ENCODE measurements around the gene HDLBP. TPM values are rescaled to one million over a fixed set of nuclear protein-coding genes. Genes with fewer than 3 reads are reported as not detected.

Gene HDLBP
- total RNA-seq, 1 experiment from 2014 or later: 350 TPM

DNA sequence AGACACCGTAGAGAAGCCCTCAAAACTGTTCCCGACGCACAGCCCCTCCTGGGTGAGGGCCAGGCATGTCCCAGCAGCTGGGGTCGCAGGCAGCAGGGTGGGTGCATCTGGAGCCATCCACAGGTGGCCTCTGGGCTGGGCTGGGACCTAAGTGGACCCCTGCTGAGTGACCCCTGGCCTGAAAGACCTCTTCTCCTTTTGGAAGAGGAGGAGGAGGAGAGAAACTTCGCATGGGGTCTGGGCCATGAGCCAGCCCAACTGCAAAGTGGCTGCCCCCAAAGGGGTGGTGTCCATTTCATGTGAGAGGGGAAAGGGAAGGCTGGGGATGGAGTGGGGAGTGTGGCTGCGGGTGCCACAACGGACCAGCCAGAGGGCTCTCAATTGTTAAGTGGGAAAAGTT lies 101.9 kb downstream of the HDLBP start:
- H3K9me3 Mint-ChIP-seq (ENCODE audit: unreplicated experiment): no peaks in the 10 kb centered on the region
- H3K36me3 Mint-ChIP-seq (ENCODE audit: insufficient read depth, unreplicated experiment): no peaks in the 10 kb centered on the region
- no peak for DNase-seq
- Histone ChIP-seq H3K4me3 (ENCODE audit: low read depth, low read length) (no peak overlapping the region), H3K9me3 (no peaks in the 10 kb centered on the region), H3K27me3 (replicated peaks; ENCODE audit: control insufficient read depth, insufficient read depth, low read length) (no peaks in the 10 kb centered on the region), H3K36me3 (ENCODE audit: control insufficient read depth, insufficient read depth, low read length) (no peaks in the 10 kb centered on the region), H3K4me1 (no peaks in the 10 kb centered on the region)
- no peaks in the 10 kb centered on the region for H3K4me1 Mint-ChIP-seq (ENCODE audit: low read depth, unreplicated experiment)
- no peak overlapping the region for H3K4me3 Mint-ChIP-seq (ENCODE audit: unreplicated experiment)
- H3K27ac Mint-ChIP-seq (ENCODE audit: unreplicated experiment): no peak overlapping the region
- POLR2A ChIA-PET: no interaction called here
- BruUV-seq (replicated peaks): no TSS peak
- CTCF ChIA-PET: no interaction called here
- no peak for TF ChIP-seq CTCF (IDR thresholded peaks at IDR 0.05; ENCODE audit: insufficient read depth in 1 of 2, low read depth in 1 of 2, low read length in 1 of 2, severe bottlenecking in 1 of 2, unreplicated experiment in 1 of 2)
- intact Hi-C loops (cut with micrococcal nuclease; ENCODE audit: unreplicated experiment): no loop called here
- H3K27me3 Mint-ChIP-seq (ENCODE audit: insufficient read depth, unreplicated experiment): no peaks in the 10 kb centered on the region

DNA sequence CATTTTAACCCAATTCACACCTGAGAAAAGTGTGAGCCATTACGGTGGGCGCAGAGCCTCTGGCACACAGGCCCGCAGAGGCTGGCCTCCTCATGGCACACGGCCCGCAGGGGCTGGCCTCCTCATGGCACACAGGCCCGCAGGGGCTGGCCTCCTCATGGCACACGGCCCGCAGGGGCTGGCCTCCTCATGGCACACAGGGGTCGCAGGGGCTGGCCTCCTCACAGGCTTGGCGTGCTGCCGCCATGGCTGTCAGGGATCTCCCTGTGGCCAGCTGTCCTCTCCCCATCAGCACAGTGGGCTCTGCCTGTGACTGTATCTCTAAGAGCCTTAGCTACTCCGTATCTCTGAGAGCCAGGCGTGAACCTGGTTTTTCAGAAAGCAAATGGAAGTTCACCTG lies 102.4 kb downstream of the HDLBP start:
- BruUV-seq (replicated peaks): no TSS peak
- POLR2A ChIA-PET: no interaction called here
- CTCF ChIA-PET: no interaction called here
- Histone ChIP-seq H3K4me1 (no peaks in the 10 kb centered on the region), H3K9me3 (no peaks in the 10 kb centered on the region), H3K4me3 (ENCODE audit: low read depth, low read length) (no peak overlapping the region), H3K27me3 (replicated peaks; ENCODE audit: control insufficient read depth, insufficient read depth, low read length) (no peaks in the 10 kb centered on the region), H3K36me3 (ENCODE audit: control insufficient read depth, insufficient read depth, low read length) (no peaks in the 10 kb centered on the region)
- H3K9me3 Mint-ChIP-seq (ENCODE audit: unreplicated experiment): no peaks in the 10 kb centered on the region
- intact Hi-C loops (cut with micrococcal nuclease; ENCODE audit: unreplicated experiment): no loop called here
- no peaks in the 10 kb centered on the region for H3K4me1 Mint-ChIP-seq (ENCODE audit: low read depth, unreplicated experiment)
- no peak overlapping the region for H3K27ac Mint-ChIP-seq (ENCODE audit: unreplicated experiment)
- no peak for DNase-seq
- no peak overlapping the region for H3K4me3 Mint-ChIP-seq (ENCODE audit: unreplicated experiment)
- no peaks in the 10 kb centered on the region for H3K36me3 Mint-ChIP-seq (ENCODE audit: insufficient read depth, unreplicated experiment)
- no peak for TF ChIP-seq CTCF (IDR thresholded peaks at IDR 0.05; ENCODE audit: insufficient read depth in 1 of 2, low read depth in 1 of 2, low read length in 1 of 2, severe bottlenecking in 1 of 2, unreplicated experiment in 1 of 2)
- no peaks in the 10 kb centered on the region for H3K27me3 Mint-ChIP-seq (ENCODE audit: insufficient read depth, unreplicated experiment)

- Histone ChIP-seq H3K9me3 (no peaks in the 10 kb centered on the region), H3K27me3 (replicated peaks; ENCODE audit: control insufficient read depth, insufficient read depth, low read length) (no peaks in the 10 kb centered on the region), H3K4me1 (no peaks in the 10 kb centered on the region), H3K36me3 (ENCODE audit: control insufficient read depth, insufficient read depth, low read length) (no peaks in the 10 kb centered on the region), H3K4me3 (ENCODE audit: low read depth, low read length) (no peak overlapping the region)
- TF ChIP-seq CTCF (IDR thresholded peaks at IDR 0.05; ENCODE audit: insufficient read depth in 1 of 2, low read depth in 1 of 2, low read length in 1 of 2, severe bottlenecking in 1 of 2, unreplicated experiment in 1 of 2): peak in 1 of 2 experiments; percentile 38
- no TSS peak for BruUV-seq (replicated peaks)
- Mint-ChIP-seq H3K4me3 (ENCODE audit: unreplicated experiment) (no peak overlapping the region), H3K27ac (ENCODE audit: unreplicated experiment) (no peak overlapping the region), H3K36me3 (ENCODE audit: insufficient read depth, unreplicated experiment) (no peaks in the 10 kb centered on the region), H3K9me3 (ENCODE audit: unreplicated experiment) (no peaks in the 10 kb centered on the region), H3K4me1 (ENCODE audit: low read depth, unreplicated experiment) (no peaks in the 10 kb centered on the region), H3K27me3 (ENCODE audit: insufficient read depth, unreplicated experiment) (no peaks in the 10 kb centered on the region)
- ChIA-PET POLR2A (no interaction called here), CTCF (no interaction called here)
- intact Hi-C loops (cut with micrococcal nuclease; ENCODE audit: unreplicated experiment): loop anchor here (2.0 kb wide), 1 partner anchor 132 kb away; no protein-coding TSS in a partner anchor
- peak in 1 of 2 experiments; percentile 46 for DNase-seq
These were observed 104.2 kb downstream of the HDLBP start for GRCh38 chr2:241211276-241211675.

All from Caco-2 (cell line).